GM19025 (cell line): ENCODE data around the gene EFCAB12.
A peak's percentile ranks its signal among the peaks of the same experiment; 100 is the strongest.

Experiments
- ATAC-seq: cut with Tn5 transposase; IDR thresholded peaks from one replicate; pipeline ENCODE4 v1.9.1; 2021; ENCODE audit warnings: mild to moderate bottlenecking, low read depth, moderate library complexity; ENCODE audit not compliant: unreplicated experiment

Gene EFCAB12

DNA sequence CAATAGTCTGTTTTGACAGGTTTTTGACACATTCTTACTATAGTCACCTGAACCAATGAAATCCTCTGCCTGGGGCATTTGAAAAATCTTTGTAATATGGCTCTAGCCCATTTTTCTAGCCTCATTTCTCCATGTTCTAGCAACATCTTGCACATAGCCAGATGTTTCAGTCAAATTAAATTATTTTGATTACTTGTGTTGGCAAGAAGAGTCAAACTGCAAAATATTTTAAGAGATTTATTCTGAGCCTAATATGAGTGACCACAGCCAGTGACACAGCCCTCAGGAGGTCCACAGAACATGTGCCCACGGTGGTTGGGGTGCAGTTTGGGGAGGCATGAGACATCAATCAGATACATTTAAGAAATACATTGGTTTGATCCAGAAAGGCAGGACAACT, 18.5 kb upstream of the EFCAB12 start:
- ATAC-seq, result no peak

DNA sequence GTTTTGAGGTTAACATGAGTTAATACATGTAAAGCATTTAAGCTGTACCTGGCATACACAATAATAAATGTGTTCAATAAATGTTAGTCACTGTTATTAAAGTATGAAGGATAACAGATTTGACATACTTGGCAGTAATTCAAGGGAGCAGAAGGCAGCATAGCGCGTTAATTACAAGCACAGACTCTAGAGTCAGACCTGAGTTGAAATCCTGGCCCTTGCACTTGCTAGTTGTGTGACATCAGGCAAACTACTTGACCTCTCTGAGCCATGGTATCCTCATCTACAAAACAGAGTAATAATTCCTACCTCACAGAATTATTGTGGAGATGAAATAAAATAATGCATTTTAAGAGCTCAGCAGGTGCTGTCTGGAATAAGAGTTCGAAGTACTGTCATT, 17.0 kb upstream of the EFCAB12 start:
- no peak for ATAC-seq

DNA sequence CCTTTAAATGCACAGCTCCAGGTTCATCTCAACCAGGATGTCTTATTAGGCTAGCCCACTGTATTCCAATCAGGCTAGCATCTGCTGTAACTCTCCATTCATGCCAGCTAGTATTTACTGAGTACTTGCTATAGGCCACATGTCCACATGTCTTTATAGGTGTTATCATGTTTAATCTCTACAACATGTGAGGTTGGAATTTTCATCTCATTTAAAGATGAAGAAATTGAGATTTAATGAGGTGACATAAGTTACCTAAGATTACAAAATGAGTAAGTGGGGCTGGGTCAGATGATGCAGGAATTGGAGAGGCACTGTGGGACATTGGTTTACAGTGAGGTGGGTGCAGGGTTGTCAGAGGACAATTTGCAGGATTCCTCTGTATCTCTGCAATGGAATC, 14.5 kb upstream of the EFCAB12 start:
- no peak for ATAC-seq

DNA sequence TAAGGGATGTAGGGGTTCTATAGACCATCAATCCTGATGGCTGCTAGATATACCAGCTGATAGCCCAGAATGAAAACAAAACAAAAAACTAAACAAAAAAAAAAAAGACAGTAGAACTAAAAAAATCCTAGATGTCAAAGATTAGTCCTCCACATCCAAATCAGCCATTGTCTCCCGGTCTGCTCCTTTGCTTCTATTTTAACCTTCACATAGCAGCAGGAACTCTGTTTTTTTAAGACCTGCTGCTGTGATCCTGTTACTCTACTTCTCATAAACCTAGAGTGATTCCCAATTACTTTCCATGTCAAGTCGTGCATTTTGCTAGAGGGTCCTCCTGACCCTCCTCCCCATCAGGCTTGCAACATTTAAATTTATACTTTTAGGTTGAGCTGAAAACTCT, 14.1 kb upstream of the EFCAB12 start:
- no peak for ATAC-seq

DNA sequence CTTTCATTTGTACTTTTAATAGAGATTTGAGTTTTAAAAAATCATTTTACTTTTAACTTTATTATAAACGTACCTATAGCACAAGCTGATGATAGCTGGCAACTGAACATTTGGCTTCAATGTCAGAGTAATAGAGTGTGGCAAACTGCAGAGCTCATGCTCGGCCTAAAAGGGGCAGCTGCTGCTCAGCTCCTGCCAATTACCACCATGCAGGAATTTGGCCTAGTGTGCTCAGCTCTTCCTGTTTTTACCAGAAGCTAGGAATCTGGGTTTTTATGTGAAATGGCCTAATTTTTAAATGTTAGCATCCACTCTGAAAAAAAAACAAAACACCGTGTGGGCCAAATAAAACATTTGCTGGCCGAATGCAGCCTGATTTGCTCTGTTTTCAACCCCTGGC, 13.3 kb upstream of the EFCAB12 start:
- ATAC-seq, result no peak

DNA sequence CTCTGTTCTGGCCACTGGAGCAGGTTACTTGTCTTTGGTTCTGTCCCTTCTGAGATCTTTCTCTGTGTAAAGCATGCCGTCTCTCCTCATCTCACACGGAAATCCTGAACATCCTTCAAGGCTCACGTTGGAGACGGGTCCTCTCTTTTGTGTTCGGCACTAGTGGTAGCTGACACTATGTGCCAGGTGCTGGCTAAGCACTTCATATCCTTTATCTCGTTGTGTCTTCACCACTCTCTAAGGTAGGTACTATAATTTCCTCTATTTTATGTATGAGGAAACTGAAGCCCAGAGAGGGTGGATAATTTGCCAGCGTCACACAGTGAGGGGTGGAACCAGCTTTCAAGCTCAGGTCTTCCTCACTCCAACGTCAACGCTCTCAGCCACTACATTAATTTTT, 12.8 kb upstream of the EFCAB12 start:
- ATAC-seq, result no peak

DNA sequence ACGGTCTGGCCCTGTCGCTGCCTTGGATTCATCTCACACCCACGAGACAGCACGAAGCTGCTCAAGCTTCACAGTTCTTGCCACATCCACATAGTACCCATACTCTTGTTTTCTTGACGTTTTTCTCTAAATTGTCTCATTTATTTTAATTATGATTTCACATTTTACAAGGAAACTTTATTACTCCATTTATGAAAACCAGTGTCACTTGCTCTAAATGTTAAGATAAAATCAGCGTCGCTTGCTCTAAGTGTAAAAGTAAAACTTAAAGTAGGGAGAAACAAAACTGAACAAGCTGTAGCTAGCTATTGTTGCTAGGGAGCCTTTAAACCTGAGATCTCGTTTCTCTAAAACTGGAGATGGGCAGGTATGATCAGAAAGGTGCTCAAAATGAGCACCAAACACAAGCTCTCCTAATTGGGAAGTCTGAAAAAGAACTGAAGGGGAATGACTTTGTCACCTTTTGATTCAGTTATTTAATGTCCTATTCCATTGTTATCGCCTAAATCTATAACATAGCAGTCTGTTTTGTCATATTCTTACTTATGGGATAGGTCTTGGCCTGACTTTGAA, 12.3 kb upstream of the EFCAB12 start:
- ATAC-seq, result no peak

DNA sequence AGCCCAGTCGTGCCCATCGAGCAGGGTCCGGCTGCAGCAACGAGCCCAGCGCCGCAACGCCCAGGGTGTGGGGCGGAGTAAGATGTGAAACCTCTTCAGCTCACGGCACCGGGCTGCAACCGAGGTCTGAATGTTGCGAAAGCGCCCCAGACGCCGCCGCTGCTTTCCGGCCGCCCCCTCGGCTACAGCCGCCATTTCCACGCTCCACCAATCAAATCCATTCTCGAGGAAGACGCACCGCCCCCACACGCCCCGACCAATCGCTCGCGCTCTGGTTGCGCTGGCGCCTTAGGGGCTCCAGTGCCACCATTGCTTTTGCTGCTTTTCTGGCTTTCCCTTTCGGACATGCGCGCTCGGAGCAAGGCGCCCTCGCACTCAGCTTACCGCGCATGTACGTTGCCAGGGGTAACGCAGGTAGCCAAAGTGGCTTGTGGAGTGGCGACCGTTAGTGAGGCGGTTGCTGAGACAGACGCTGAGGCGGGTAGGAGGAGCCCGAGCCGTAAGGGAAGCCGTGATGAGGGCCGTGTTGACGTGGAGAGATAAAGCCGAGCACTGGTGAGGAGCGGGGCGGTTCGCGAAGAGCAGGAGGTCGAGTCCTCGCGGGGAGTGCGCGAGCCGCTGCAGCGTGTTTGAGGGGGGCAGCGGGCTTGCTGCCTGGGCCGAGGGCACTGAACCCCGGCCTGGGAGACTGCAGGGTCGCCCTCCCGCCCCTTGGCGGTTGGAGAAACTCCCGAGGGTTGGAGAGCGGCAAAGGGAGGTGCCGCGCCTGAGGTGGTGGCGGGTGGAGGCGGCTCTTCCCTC, 11.6 kb upstream of the EFCAB12 start, which contains the start of the genes IFT122 and MBD4:
TSS of gene IFT122 (plus strand) at position 408 of the 801 bp plus-strand sequence. CDS start at position 515, 107 bp downstream.
TSS of gene MBD4 (minus strand) at position 132 of the 801 bp plus-strand sequence. CDS start at position 17, 115 bp downstream.
- peak; percentile 85 for ATAC-seq

DNA sequence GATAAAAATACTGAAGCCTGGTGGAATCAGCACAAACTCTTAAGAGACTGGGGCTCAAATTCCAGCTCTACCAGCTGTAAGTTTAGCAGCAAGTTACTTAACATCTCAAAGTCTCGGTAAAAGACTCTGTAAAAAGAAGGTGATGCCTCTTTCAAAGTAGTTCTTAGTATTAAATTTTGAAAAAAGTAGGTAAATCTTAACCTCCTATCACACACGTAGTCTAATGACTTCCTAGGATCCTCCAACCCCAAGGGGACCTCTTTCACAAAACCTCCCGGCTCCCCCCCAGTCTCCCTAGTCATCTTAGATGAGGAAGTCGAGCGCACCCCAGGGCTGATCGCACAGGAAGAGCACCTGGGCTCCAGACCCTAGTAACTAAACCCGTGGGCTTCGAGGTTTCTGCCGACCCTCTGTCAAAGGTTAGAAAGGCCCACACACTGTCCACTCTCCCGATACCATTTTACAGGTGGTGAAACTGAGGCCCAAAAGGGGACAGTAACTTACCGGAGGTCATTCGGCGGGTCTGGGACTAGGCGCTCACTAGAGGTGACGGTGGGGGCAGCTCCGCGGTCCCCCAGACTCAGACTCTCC, 10.9 kb upstream of the EFCAB12 start:
- ATAC-seq, result no peak

DNA sequence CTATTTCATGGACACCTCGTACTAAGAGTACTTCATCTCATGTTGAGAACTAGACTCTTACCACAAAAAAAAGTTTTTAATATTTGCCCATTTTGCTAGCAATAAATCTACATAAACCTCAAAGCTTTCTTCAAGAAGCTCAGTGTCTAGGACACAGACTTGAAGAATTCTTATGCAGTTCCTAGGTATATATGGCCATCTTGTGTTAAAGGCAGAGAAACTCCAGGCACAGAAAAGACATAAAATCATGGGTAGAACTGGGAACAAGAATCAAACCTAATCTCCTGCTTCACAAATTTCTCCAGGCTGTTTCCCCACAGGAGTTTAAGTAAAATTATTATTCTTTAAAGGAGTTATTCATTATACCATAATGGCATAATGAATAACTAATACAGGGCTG, 6.9 kb upstream of the EFCAB12 start:
- ATAC-seq, result no peak

DNA sequence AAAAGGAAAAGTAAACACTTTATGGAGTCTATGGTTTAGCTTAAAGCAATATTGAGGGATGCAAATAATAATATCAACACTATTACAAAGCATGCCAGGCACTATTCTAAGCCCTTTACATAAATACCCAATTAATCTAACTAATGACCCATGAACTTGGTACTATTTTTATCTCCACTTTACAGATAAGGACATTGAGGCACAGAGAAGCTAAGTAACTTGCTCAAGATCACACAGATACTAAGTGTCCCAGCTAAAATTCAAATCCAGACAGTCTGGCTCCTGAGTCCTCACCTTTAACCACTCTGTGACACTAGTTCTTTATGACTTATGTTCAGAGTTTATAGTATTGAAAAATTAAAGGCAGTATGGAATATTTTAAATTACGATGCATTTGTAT, 5.7 kb upstream of the EFCAB12 start:
- ATAC-seq, result no peak

DNA sequence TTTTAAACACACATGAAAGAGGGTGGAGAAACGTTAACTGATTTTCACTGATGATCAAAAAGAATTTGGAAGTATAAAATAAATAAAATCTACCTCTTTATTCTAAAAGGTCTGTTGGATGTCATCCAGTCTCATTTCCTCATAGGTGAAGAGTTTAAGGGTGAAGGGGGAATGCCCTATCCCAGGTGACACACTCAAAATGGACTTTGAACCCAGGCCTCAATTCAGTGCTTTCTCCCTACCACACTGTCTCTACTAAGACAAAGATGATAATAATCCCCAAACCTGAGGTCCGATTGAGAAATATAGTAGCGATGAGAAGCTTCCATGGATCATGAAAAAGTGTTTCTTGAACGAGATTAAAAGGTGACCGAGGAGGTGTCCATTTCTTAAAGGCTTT, 5.1 kb upstream of the EFCAB12 start:
- no peak for ATAC-seq

DNA sequence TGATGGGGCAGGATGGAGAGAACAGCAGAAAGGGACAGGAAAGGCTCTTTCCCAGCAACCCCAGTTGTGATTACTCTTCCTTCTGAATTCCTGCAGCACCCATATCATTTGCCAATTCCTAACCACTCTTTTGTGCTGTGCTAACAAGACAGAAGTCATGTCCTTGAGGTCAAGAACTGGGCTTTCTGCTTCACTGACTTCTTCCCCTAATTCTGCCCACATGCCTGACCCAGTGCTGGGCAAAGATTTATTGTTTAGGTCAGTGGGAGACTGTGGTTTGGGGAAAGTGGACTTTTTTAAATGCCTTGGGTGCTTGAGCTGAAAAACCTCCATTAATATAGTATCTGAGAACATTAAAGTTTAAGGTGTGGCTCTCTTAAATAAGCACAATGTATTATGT, 4.2 kb upstream of the EFCAB12 start:
- no peak for ATAC-seq

DNA sequence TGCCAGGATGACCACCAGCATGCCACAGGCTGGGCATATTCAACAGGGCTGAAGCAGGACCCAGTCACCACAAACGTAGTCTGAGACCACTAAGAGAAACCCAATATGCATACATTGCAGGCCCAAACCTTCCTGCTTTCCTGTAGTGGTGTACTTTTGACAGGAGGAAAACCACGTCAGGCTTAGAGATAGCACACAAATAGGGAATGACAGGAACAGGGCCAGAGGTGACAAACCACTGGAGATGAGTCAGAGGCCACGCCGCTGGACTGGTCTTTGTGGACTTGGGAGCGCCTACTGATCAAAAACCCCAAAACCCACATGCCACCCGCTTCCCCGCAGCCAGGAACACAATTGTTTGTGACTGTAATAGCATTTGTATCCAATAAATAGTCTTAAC, 3.6 kb upstream of the EFCAB12 start:
- ATAC-seq, result no peak

DNA sequence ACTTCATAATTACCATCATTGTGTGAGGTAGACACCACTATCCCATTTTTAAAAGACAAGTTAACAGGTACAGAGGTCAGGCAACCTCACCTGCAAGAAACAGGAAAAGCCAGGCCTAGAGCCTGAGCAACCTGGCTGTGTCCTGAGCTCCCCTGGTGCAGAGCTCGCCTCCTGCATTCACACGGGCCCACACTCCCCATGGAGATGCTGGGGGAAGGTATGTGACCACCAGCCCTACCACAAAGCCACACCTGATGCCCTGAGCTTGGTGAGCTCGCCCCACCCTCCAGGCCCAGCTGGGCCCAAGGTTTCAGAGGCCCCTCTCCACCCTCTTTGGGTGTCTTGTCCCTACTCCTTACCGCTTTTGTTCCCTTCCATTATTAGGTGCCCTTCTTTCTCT, 1.2 kb upstream of the EFCAB12 start:
- ATAC-seq, result no peak

DNA sequence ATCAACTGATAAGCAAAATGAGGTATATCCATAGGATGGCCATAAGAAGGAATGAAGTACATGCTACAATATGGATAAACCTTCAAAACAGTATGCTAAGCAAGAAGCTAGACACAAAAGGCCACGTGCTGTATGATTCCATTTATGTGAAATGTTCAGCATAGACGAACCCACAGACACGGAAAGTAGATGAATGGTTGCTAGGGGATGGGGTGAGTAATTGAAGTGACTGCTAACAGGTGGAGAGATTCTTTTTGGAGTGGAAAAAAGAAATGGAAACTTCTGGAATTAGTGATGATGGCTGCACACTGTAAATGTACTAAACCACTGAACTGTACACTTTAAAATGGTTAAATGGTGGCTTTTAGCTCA, 630 bp upstream of the EFCAB12 start:
- ATAC-seq, result no peak

DNA sequence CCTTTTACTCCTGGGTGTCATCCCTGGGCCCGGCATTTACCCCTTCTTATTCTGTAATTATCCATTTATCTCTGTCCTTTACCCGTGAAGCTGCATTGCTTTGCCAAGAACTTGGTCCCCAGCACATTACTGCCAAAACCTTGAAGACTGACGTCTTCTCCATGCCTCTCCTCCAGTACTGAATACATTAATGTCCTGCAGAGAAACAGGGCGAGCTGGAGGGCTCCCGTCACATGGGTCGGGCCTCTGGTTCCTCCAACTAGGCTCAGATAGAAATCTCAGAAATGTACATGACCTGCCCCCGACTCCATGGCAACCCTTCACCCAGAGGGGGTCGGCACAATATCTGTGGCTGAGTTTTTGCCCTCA, 445 bp downstream of the EFCAB12 start:
- ATAC-seq, result no peak

DNA sequence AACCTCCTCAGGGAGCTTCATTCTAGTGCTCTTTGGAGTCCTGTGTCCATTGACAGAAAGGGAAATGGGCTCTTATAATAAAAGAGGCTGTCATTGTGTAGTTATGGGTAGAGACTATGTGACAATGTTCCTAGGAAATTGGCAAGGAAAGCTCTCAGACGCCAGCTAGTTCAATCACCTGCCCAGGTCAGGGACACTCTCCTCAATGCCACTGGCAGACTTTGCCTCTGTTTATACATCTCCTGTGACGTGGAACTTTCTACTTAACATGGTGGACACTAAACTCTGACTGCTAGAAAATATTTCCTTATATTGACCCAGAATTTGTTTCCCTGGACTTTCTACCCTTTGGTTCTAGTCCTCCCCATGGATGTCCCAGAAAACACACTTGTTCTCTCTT, 2.8 kb downstream of the EFCAB12 start:
- no peak for ATAC-seq

DNA sequence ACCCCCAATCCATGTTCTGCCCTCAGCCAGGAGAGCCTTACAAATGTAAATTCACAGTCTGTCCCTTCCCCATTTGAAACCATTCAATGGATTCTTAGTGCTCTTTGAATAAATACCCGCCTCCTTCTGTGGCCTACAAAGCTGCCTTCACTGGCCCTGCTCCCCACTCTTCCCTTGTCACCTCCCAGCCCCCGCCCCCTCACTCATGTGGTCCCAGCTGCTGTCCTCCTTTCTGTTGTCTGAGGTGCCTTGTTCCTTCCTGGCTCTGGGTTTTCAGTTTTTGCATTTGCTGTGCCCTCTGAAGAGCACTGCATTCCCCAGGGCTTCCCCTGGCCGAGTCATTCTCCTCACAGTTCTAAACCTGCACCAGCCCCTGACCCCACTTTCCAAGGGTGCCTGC, 3.2 kb downstream of the EFCAB12 start:
- ATAC-seq, result no peak

DNA sequence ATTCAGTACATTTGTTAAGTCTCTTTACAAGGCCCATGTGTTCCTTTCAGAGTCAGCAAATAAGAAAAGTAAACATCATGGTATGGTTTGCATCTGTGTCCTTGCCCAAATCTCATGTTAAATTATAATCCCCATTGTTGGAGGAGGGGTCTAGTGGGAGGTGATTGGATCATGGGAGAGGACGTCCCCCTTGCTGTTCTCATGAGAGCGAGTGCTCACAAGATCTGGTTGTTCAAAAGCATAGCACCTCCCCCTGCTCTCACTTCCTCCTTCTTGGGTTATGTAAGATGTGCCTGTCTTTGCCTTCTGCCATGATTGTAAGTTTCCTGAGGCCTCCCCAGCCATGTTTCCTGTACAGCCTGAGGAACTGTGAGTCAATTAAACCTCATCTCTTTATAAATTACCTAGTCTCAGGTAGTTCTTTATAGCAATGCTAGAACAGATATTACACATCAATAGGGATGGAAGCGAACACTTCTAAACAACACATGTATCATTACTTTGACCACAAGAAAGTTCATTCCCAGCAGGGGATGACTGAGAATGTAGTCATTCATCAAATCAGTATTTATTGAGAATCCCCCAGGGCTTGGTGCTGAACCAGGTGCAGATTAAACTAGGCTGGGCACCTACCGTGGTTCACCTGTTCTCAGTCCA, 4.1 kb downstream of the EFCAB12 start:
- no peak for ATAC-seq

DNA sequence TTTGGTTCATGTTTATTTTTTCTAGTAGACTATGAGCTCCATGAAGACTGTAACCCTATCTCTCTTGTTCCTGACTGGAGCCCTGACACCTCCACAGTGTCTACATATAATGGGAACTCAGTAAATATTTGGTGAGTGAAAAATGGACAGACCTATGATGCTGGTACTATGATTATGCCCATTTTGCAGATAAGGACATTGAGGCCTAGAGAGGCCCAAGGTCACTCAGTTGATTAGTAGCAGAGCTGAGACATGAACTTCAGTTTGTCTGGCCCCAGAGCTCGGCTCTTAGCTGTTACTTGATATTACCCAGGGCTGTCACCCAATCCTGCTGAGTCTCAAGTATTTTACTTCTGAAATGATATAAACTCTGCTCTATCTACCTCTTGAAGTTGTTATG, 5.5 kb downstream of the EFCAB12 start:
- ATAC-seq, result no peak
